Thyroid gland (tissue), 4 donors: ENCODE measurements around the gene RPL36A.

Source experiments
- POLR2A ChIP-seq, 2 donors: fragments of 450-650 bp; IDR thresholded peaks; one replicate each; pipeline ENCODE4 v1.6.1; 2017; ENCODE audit warnings: antibody characterized with exemption in 2 of 2, mild to moderate bottlenecking in 2 of 2, moderate library complexity in 1 of 2
- TF ChIP-seq, protein P1 (sequence below), 6 experiments: fragments of 200-600 bp in 3 of 6; fragments of 450-650 bp in 3 of 6; sonication (generic) in 3 of 6; IDR thresholded peaks; one replicate each; pipeline ENCODE4 v1.5.1; 2016 to 2019; ENCODE audit warnings: antibody characterized with exemption in 6 of 6, mild to moderate bottlenecking in 2 of 6, inconsistent platforms in 1 of 6, moderate library complexity in 1 of 6

DNA sequence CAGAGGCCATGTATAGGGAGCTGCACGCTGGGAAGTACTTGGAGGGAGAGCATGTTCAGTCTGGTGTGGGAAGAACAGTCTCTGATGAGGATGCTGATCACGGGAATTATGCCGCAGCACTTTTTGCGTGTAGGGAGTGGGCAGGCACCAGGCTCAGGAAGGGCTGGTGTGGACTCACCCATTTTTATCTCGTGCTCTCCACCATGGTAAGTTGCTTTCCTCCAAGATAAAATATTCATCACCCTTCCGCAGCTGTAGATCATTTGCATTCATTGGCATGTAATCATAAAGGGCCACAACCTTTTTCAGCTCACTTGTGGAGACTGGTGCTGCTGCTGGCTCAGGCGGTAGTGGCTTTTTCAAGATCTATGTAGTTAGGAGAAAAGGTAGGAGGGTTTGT lies 30.4 kb upstream of the RPL36A start:
- TF ChIP-seq, protein P1, sequence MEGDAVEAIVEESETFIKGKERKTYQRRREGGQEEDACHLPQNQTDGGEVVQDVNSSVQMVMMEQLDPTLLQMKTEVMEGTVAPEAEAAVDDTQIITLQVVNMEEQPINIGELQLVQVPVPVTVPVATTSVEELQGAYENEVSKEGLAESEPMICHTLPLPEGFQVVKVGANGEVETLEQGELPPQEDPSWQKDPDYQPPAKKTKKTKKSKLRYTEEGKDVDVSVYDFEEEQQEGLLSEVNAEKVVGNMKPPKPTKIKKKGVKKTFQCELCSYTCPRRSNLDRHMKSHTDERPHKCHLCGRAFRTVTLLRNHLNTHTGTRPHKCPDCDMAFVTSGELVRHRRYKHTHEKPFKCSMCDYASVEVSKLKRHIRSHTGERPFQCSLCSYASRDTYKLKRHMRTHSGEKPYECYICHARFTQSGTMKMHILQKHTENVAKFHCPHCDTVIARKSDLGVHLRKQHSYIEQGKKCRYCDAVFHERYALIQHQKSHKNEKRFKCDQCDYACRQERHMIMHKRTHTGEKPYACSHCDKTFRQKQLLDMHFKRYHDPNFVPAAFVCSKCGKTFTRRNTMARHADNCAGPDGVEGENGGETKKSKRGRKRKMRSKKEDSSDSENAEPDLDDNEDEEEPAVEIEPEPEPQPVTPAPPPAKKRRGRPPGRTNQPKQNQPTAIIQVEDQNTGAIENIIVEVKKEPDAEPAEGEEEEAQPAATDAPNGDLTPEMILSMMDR (IDR thresholded peaks at IDR 0.05) = no peak
- no peak for TF ChIP-seq POLR2A (IDR thresholded peaks at IDR 0.05)
